Erythroblast (primary cell): ENCODE results near the gene TGM2.

Experiments
- DNase-seq, 2 experiments: peaks; one replicate each; lab custom pipeline; 2025; lab: John Stamatoyannopoulos, UW
- GATA1 ChIP-seq: IDR thresholded peaks from 2 replicates; pipeline ENCODE4 v1.6.1; 2011; ENCODE audit warnings: low read depth, mild to moderate bottlenecking, control low read depth, low read length, moderate library complexity
- POLR2A ChIP-seq: IDR thresholded peaks from 2 replicates; pipeline ENCODE4 v1.6.1; 2011; ENCODE audit warnings: mild to moderate bottlenecking, low read length

The TGM2 gene

GRCh38 chr20:38156280-38156679 lies 8.8 kb downstream of the TGM2 start:
- no peak for TF ChIP-seq GATA1
- TF ChIP-seq POLR2A: no peak
- no peak for DNase-seq

DNA sequence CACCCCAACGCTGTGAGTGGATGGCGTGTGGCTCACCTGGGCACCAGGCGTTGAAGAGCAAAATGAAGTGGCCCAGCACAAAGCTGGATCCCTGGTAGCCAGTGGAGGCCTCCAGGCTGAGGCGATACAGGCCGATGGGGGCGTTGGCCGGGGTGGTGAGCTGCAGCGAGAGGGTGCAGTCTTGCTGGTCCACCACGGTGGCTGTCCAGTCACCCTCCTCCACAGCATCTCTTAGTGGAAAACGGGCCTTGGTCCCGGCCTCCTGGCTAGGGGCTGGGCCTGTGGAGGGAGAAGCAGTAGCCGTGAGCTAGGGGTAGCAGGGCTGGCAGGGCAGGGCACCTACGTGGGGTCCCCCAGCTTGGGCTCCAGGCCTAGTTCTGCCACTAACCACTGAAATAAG lies 9.3 kb downstream of the TGM2 start:
- TF ChIP-seq GATA1 (no peak), POLR2A (no peak)
- no peak for DNase-seq

- DNase-seq: no peak
These were observed 11.7 kb downstream of the TGM2 start for GRCh38 chr20:38153401-38153800.

DNA sequence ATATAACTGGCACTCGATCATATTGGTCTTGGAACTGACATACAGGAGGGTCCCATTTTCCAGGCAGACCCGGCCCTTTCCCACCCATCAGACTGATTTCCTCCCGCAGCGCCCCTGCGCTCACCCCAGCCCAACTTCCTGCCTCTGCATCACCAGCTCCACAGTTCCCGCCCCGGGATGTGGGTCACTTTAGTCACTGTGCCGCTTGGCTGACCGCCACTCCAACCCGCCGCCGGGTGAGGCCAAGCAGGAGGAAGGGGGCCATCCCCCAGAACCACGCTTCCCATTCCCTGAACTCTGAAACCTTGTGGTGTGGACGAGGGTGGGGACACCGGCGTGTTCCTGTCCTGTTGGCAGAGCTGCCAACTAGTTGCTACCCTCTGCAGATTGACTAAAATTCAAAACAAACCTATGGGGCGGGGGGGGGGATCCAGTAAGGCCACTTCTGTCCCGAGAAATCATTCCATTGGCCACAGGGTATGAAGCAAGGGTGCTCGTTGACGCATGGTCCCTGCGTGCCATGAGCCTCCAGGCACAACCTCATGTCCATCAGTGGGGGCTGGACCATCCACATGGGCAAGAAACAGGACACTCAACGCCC lies 12.3 kb downstream of the TGM2 start:
- no peak for DNase-seq
- TF ChIP-seq GATA1 (no peak), POLR2A (no peak)

More at GRCh38 chr20:38153401-38153800, 11.7 kb downstream of the TGM2 start:
- TF ChIP-seq POLR2A (no peak), GATA1 (no peak)

- peak in 1 of 2 experiments; percentile 35 for DNase-seq
- no peak for TF ChIP-seq GATA1
- no peak for TF ChIP-seq POLR2A
These were observed 12.9 kb downstream of the TGM2 start for GRCh38 chr20:38152175-38152620.

DNA sequence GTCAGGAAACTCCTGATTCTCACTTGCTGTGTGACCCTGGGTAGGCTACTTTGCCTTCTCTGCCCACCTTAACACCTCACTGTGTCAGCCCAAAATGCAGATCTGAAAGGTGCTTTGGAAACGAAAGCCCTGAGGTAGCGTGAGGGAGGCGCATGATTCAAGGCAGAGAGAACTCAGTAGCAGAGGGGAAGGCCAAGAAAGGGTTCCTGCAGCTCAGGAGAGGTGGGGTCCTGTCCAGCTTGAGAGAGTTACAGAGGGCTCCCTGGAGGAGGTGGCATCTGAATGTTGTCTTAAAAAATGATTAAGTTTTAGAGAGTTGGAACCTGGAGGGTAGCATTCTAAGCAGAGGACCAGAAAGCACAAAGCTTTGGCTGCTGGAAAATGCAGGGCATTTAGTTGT lies 13.6 kb downstream of the TGM2 start:
- TF ChIP-seq GATA1 (no peak), POLR2A (no peak)
- no peak for DNase-seq

DNA sequence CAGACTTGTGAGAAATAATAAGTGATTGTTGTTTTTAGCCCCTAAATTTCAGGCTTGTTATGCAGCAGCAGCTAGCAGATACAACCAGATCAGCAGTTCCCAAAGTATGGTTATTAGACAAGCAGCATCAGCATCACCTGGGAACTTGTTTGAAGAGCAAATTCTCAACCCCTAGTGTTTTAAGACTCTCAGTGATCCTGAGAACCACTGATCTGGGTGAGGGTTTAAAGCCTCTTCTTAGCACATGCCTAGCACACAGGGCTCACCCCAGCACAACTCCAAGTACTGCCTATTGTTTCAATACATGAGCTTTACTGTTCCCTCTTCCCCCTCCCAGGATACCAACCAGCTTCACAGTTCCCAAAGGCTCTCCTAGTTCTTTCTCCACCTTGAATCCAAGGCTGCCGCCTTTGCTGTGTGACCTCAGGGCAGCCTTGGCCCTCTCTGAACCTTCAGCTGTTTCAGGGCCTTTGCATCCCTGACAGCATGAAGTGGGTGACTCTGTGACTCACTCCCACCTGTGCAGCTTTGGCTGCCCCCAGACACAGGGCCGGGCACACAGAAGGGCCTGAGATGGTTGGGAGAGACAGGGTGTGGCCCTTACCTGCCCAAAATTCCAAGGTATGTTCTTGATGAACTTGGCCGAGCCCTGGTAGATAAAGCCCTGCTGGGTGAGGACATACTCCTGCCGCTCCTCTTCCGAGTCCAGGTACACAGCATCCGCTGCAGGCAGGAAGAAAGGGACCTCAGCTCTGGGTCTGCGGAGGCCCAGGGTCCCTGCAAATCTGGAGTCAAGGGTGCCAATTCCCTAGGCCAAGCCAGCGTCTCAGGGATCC lies 14.5 kb downstream of the TGM2 start:
- no peak for DNase-seq
- TF ChIP-seq GATA1 (no peak), POLR2A (no peak)

GRCh38 chr20:38148328-38149102 lies 16.6 kb downstream of the TGM2 start:
- no peak for DNase-seq
- no peak for TF ChIP-seq GATA1
- TF ChIP-seq POLR2A: no peak

GRCh38 chr20:38147751-38148150 lies 17.3 kb downstream of the TGM2 start:
- no peak for DNase-seq
- TF ChIP-seq POLR2A (no peak), GATA1 (no peak)

- no peak for DNase-seq
- TF ChIP-seq POLR2A (no peak), GATA1 (no peak)
These were observed 17.9 kb downstream of the TGM2 start for GRCh38 chr20:38147163-38147562.

GRCh38 chr20:38146628-38147027 lies 18.4 kb downstream of the TGM2 start:
- DNase-seq: no peak
- TF ChIP-seq GATA1: no peak
- TF ChIP-seq POLR2A: no peak

- TF ChIP-seq POLR2A: no peak
- TF ChIP-seq GATA1: no peak
- no peak for DNase-seq
These were observed 18.9 kb downstream of the TGM2 start for GRCh38 chr20:38146156-38146555.

DNA sequence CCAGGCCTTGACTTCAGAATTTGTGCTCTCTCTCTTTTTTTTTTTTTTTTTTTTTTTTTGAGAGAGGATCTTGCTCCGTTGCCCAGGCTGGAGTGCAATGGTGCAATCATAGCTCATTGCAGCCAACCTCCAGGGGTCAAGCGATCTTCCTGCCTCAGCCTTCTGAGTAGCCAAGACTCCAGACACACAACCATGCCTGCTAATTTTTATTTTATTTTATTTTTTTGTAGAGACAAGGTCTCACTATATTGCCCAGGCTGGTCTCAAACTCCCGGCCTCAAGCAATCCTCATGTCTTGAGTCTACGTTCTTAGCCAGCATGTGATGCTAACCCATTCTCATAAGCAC lies 19.4 kb downstream of the TGM2 start:
- no peak for DNase-seq
- TF ChIP-seq GATA1 (no peak), POLR2A (no peak)

DNA sequence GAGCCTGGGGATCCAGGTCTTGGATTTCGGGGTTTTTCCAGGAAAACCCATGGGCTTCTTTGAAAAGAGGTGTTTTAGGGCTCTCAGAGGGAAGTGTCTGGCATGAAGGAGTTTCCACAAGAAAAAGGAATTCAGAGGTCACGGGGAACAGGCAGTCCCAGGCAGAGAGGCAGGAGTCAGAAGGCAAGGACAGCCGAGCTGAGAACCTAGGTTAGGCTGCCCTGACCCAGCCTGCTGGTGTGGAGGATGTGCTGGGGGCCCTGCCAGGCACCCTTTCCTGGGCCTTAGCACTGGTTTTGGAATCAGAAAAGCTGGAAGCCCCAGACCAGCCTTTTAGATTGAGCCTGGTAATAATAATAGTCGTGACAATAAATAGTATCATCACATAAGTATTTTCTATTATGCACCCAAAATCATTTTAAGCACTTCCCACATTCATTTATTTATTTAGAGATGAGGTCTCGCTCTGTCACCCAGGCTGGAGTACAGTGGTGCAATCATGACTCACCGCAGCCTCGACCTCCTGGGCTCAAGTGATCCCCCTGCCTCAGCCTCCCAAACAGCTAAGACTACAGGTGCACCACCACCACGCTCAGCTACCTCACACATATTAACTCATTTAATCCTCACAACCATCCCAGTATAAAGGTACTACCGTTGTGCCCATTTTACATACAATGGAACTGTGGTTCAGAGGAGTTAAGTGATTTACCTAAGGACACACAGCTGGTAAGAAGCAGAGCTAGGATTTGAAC lies 19.9 kb downstream of the TGM2 start:
- no peak for DNase-seq
- TF ChIP-seq GATA1 (no peak), POLR2A (no peak)
